Measurements from ENCODE around the gene PRKD1.

PRKD1 gene

GRCh38 chr14:29800961-29801360, 126.7 kb downstream of the PRKD1 start:
- no peaks in the 10 kb centered on the region for H3K27me3 ChIP-seq (ENCODE audit: insufficient read depth, low read length, poor library complexity, severe bottlenecking)
- H4K20me1 ChIP-seq (ENCODE audit: insufficient read depth, low read length, poor library complexity, severe bottlenecking), result no peaks in the 10 kb centered on the region
- no peak overlapping the region for H3K9ac ChIP-seq (ENCODE audit: low read depth, low read length, poor library complexity, severe bottlenecking)
- no peaks in the 10 kb centered on the region for H3K9me3 ChIP-seq (ENCODE audit: insufficient read depth, low read depth, low read length)
- H3K4me2 ChIP-seq (ENCODE audit: low read depth, low read length, poor library complexity, severe bottlenecking), result no peak overlapping the region
- H3K36me3 ChIP-seq (ENCODE audit: insufficient read depth, low read length), result no peaks in the 10 kb centered on the region
- H3F3A ChIP-seq (ENCODE audit: low read depth), result no peaks in the 10 kb centered on the region
- H3K79me2 ChIP-seq (ENCODE audit: insufficient read depth, low read length), result no peaks in the 10 kb centered on the region
- no peak for TF ChIP-seq EZH2phosphoT487 (IDR thresholded peaks at IDR 0.05; ENCODE audit: borderline replicate concordance)
- TF ChIP-seq CTCF (conservative IDR thresholded peaks at IDR 0.05; ENCODE audit: low read length), result no peak
- H3K4me1 ChIP-seq (ENCODE audit: insufficient read depth, low read length, poor library complexity, severe bottlenecking), result no peaks in the 10 kb centered on the region
- no peak overlapping the region for H2AFZ ChIP-seq (ENCODE audit: low read length)
- H3K4me3 ChIP-seq (ENCODE audit: low read length, poor library complexity, severe bottlenecking), result no peak overlapping the region
- no peaks in the 10 kb centered on the region for H3K9me2 ChIP-seq (replicated peaks; ENCODE audit: low read depth, low read length)

GRCh38 chr14:29799464-29800095, 128.1 kb downstream of the PRKD1 start:
- Histone ChIP-seq H3K9me2 (replicated peaks; ENCODE audit: low read depth, low read length) (no peaks in the 10 kb centered on the region), H3K4me3 (ENCODE audit: low read length, poor library complexity, severe bottlenecking) (no peak overlapping the region), H3K4me2 (ENCODE audit: low read depth, low read length, poor library complexity, severe bottlenecking) (no peak overlapping the region)

GRCh38 chr14:29798811-29799210, 128.8 kb downstream of the PRKD1 start:
- Histone ChIP-seq H2AFZ (ENCODE audit: low read length) (no peak overlapping the region), H3K9ac (ENCODE audit: low read depth, low read length, poor library complexity, severe bottlenecking) (no peak overlapping the region), H4K20me1 (ENCODE audit: insufficient read depth, low read length, poor library complexity, severe bottlenecking) (no peaks in the 10 kb centered on the region), H3K79me2 (ENCODE audit: insufficient read depth, low read length) (no peaks in the 10 kb centered on the region), H3K9me2 (replicated peaks; ENCODE audit: low read depth, low read length) (no peaks in the 10 kb centered on the region), H3K4me3 (ENCODE audit: low read length, poor library complexity, severe bottlenecking) (no peak overlapping the region), H3K4me1 (ENCODE audit: insufficient read depth, low read length, poor library complexity, severe bottlenecking) (no peaks in the 10 kb centered on the region), H3K27me3 (ENCODE audit: insufficient read depth, low read length, poor library complexity, severe bottlenecking) (no peaks in the 10 kb centered on the region), H3F3A (ENCODE audit: low read depth) (no peaks in the 10 kb centered on the region), H3K9me3 (ENCODE audit: insufficient read depth, low read depth, low read length) (no peaks in the 10 kb centered on the region), H3K4me2 (ENCODE audit: low read depth, low read length, poor library complexity, severe bottlenecking) (no peak overlapping the region), H3K36me3 (ENCODE audit: insufficient read depth, low read length) (no peaks in the 10 kb centered on the region)
- TF ChIP-seq EZH2phosphoT487 (IDR thresholded peaks at IDR 0.05; ENCODE audit: borderline replicate concordance) (no peak), CTCF (conservative IDR thresholded peaks at IDR 0.05; ENCODE audit: low read length) (no peak)

More at GRCh38 chr14:29799464-29800095, 128.1 kb downstream of the PRKD1 start:
- Histone ChIP-seq H3K9me3 (ENCODE audit: insufficient read depth, low read depth, low read length) (no peaks in the 10 kb centered on the region), H3K9ac (ENCODE audit: low read depth, low read length, poor library complexity, severe bottlenecking) (no peak overlapping the region), H3K4me1 (ENCODE audit: insufficient read depth, low read length, poor library complexity, severe bottlenecking) (no peaks in the 10 kb centered on the region), H2AFZ (ENCODE audit: low read length) (no peak overlapping the region), H3K27me3 (ENCODE audit: insufficient read depth, low read length, poor library complexity, severe bottlenecking) (no peaks in the 10 kb centered on the region), H3K36me3 (ENCODE audit: insufficient read depth, low read length) (no peaks in the 10 kb centered on the region), H3K79me2 (ENCODE audit: insufficient read depth, low read length) (no peaks in the 10 kb centered on the region), H4K20me1 (ENCODE audit: insufficient read depth, low read length, poor library complexity, severe bottlenecking) (no peaks in the 10 kb centered on the region), H3F3A (ENCODE audit: low read depth) (no peaks in the 10 kb centered on the region)
- no peak for TF ChIP-seq CTCF (conservative IDR thresholded peaks at IDR 0.05; ENCODE audit: low read length)
- no peak for TF ChIP-seq EZH2phosphoT487 (IDR thresholded peaks at IDR 0.05; ENCODE audit: borderline replicate concordance)
